ENCODE measurements around the gene CTDSPL.

- TF ChIP-seq CTCF (IDR thresholded peaks at IDR 0.05; ENCODE audit: low read length) (no peak), EZH2phosphoT487 (IDR thresholded peaks at IDR 0.05; ENCODE audit: low read length) (no peak), EZH2 (optimal IDR thresholded peaks at IDR 0.05; ENCODE audit: low read depth, low read length) (no peak)
Observed at GRCh38 chr3:37932505-37932904, 70.8 kb downstream of the CTDSPL start.
